Subcutaneous adipose tissue (tissue), 4 donors: ENCODE measurements around the gene FAM234A. TPM values are rescaled to one million over a fixed set of nuclear protein-coding genes. Genes with fewer than 3 reads are reported as not detected.

Source experiments
- total RNA-seq, 4 donors: library from RNA; depleted of rRNA; stranded (reverse); fragments of >200 nt; gene quantifications; one replicate each; pipeline ENCODE4 v1.1.0, GENCODE V29; 2016
- TF ChIP-seq, protein P1 (sequence below): fragments of 450-650 bp; IDR thresholded peaks from one replicate; pipeline ENCODE4 v1.5.1; 2016; ENCODE audit warnings: low read depth, mild to moderate bottlenecking, control low read depth, antibody characterized with exemption, moderate library complexity

Gene FAM234A
- total RNA-seq, 4 donors from 2014 or later = 43.4 to 117 (median 50.2) TPM

DNA sequence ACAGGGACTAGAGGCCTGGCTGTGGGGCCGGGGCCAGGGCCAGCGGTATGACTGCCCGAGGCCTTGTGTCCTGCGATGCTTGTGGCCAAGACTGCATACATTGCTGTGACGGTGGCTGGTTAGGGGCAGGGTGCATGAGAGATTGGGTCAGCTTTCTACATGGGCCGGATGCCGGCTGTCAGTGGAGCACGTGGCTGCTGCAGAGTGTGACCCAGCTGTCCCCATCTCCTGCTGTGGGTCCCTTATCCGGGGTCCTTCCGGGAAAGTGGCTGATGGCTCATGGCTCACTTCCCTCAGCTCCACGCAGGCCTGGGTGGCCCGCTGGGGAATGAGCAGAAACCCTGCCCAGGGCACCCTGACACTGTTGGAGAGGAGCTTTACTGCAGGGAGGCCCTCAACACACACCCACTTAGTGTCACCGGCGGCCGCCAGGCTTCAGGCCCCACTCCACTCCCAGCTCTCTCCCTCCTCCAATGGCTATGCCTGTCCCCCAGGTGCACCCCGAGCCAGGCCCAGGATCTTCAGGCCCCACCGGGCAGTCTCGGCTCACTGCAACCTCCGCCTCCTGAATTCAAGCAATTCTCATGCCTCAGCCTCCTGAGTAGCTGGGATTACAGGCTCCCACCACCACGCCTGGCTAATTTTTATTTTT, 41.9 kb downstream of the FAM234A start:
- TF ChIP-seq, protein P1, sequence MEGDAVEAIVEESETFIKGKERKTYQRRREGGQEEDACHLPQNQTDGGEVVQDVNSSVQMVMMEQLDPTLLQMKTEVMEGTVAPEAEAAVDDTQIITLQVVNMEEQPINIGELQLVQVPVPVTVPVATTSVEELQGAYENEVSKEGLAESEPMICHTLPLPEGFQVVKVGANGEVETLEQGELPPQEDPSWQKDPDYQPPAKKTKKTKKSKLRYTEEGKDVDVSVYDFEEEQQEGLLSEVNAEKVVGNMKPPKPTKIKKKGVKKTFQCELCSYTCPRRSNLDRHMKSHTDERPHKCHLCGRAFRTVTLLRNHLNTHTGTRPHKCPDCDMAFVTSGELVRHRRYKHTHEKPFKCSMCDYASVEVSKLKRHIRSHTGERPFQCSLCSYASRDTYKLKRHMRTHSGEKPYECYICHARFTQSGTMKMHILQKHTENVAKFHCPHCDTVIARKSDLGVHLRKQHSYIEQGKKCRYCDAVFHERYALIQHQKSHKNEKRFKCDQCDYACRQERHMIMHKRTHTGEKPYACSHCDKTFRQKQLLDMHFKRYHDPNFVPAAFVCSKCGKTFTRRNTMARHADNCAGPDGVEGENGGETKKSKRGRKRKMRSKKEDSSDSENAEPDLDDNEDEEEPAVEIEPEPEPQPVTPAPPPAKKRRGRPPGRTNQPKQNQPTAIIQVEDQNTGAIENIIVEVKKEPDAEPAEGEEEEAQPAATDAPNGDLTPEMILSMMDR = no peak

DNA sequence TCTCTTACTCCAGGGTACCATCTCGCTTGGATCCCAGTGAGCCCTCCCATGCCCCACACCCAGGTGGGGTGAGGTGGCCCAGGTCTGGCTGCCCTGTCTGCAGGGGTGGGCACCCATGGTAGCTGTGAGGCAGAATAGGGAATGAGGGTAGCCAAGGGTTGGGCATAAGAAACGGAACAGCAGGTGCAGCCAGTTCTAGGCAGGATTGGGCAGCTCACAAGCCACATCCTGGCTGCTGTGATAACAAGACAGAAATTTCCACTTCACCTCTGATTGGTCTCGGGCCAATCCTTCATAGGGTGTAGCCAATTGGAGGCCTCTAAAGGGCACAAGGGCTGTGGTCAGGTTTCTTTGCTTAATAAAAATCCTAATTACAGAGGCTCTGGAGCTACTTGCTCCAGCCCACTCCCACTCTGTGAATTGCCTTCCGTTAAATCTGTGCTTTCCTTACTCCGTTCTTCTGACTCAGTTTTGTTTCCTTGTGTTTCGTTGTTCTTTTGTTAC, 44.3 kb downstream of the FAM234A start:
- TF ChIP-seq, protein P1 = no peak

DNA sequence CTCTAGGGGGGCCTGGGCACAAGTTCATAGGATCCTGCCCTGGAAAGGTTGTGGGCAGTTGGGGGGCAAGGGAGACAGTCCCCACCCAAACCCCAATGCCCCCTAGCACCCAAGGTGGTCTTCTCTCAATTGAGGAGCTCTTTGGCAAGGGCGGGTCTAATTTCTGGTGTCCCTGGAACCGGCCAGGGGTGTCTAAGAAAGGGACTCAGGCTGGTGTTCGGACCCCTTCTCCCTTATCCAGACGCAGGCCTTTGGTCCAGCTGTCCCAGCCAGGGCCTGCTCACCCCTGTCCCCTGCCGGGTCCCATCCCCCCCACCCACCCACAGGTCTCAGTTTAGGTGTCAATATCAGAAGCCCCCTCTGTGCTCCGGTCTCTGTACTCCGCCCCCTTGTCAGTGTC, 44.9 kb downstream of the FAM234A start:
- TF ChIP-seq, protein P1 = no peak

DNA sequence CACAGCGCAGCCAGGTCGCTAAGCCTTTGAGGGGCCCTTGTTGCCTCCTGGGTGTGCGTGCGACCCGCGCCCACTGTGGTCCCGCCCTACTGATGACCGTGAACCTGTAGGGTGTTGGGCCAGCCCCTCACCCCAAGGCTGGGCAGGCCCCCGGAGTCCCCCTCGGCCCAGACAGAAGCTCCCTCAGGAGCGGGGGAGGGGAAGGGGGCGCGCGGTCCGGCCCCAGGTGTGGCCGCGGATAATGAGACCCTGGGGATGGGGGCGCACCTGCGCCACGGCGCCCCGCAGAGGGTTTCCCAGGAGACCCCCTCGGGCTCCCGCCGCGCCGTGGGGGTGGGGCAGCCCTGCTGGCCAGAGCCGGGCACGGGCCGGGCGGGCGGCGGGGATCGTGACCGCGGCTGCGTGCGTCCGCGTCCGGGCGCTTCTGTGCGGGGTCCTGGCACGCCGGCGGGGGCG, 45.4 kb downstream of the FAM234A start:
- TF ChIP-seq, protein P1 = no peak

DNA sequence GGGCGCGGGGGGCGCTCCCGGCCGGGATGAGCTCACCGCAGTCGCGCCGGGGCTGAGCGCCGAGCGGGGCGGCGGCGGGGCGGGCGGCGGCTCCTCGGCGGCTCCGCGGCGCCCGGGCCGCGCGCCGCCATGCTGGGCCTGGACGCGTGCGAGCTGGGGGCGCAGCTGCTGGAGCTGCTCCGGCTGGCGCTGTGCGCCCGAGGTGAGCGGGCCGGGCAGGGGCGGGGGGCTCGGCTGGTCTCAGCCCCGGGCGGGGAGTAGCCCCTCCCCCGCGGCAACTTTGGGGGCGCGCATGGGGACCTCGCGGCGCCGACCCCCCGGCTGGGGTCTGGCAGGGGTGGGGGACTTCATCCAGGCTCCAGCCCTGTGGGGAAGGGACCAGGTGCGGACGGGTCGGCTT, 45.9 kb downstream of the FAM234A start, which contains the start of gene ARHGDIG:
Gene ARHGDIG (plus strand): TSS at position 40 of the 400 bp plus-strand sequence. CDS start 90 bp downstream, at position 130.
- TF ChIP-seq, protein P1 = no peak

DNA sequence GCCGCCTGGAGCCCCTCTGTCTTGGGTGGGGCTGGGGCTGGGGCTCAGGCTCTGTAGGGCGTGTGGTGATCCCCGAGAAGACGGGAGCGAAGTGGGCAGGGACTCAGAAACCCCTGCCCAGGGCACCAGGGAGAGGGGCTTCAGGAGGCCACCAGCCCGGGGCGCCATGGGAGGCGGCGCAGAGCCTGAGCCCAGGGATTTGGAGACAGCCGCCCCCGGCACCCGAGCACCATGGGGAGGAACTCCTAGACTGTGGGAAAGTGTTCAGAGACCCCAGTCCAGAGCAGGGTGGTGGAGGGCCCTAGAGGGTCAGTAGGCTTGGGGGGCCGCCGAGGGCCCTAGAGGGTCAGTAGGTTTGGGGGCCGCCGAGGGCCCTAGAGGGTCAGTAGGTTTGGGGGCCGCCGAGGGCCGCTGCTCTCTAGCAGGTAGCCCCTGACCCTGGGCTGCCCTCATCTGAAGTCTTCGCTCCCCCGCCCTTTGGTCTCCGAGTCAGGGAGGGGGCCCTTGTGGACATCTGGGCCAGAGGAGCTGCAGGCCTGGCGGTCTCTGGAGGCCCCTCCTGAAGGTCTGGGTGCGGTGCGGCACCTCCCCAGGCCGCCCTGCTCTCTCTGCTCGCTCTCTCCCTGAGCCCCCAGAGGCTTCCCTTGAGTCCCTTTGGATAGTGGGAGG, 46.5 kb downstream of the FAM234A start:
- TF ChIP-seq, protein P1 = no peak

DNA sequence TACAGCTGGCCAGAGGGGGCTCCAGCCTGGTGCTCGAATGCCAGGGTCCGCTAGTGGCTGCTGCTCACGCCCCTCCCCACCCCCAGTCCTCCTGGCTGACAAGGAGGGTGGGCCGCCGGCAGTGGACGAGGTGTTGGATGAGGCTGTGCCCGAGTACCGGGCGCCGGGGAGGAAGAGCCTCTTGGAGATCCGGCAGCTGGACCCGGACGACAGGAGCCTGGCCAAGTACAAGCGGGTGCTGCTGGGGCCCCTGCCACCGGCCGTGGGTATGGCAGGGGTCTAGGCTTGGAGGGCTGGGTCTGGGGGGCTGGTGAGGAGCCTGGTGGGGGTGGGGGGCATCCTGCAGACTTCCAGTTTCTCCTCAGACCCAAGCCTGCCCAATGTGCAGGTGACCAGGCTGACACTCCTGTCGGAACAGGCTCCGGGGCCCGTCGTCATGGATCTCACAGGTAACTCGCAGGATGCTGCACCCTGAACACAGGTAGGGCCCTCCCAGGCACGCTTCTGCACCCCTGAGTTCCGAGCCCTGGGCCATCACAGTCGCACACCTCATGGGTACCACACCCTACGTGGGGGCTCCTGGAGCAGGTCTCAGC, 47.1 kb downstream of the FAM234A start:
- TF ChIP-seq, protein P1 = no peak
